ENCODE measurements around the gene CYP27B1. TPM values are rescaled to one million over a fixed set of nuclear protein-coding genes. Genes with fewer than 3 reads are reported as not detected.
A peak's percentile ranks its signal among the peaks of the same experiment; 100 is the strongest.

The CYP27B1 gene
- total and polyA plus RNA-seq, 11 donors, result 0.11 to 0.77 (median 0.19) TPM; not detected in 4

DNA sequence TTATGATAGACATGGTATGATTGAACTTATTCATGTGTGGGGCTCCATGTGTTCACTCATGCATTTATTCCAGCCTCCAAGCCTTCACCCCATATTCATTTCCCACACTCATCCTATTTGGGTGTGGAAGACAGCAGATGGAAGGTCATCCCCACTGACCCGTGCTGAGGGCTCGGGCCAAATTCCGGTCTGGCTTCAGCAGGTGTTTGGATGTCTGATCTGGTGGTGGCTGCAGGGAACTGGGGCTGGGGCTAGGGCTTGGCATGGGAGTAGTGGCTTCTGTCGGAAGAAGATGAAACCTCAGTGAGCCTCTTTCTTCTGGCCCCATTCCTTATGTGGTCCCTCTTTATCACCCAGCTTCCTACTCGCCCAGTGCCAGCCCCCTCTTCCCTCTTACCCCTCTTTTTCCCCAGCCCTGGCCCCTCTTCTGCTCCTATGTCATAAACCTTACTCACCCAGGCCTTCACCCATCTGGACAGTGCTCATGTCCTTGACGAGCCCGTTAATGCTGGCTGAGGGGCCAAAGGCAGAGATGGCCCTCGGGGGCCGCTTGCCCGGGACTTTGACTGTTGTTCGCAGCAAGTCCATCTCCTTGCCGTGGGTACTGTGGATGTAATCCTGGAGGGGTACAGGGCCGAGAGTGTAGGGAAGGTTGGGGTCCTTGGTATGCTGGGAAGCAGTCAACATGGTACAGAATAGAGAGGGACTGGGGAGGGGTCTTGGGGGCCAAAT, 36.4 kb downstream of the CYP27B1 start:
- Histone ChIP-seq H3K27me3 (peaks cover 0 to 41% (median 14%) of the 10 kb centered on the region in 9 donors), H3K27ac (no peak overlapping the region)

DNA sequence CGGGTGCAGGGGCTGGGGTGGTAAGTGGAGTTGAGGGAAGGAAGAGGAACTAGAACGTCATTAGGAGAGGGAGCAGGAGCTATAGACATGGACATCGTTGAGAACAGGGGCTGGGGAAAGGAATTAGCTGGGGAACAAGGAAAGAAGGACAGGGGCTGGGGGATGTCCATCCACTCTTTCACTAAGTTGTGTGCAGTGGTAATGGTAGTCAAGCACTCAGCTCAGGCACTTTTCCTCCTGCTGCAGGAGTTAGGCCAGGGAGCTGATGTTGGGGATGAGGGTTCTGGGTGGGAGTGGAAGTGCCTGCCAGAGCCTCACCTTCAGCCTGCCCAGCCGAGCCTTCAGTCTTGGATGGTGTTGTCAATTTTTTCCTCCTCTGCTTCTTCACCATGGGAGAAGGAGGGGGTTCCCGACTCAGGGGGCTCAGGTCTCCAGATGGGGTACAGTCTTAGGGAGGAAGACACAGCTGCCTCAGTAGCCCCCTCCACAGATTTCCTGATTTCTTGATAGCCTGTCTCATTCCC, 37.5 kb downstream of the CYP27B1 start:
- peaks cover 0 to 30% (median 6%) of the 10 kb centered on the region in 9 donors for H3K27me3 ChIP-seq
- no peak overlapping the region for H3K27ac ChIP-seq
- H3K9me3 ChIP-seq, result no peaks in the 10 kb centered on the region
- DNase-seq, result no peak
- WGBS, 4 donors, result 41 to 56% (median 46%) methylated on average over 5 of the region's 5 CpGs
- intact Hi-C loops (cut with DNase I), result no loop called here
- H3K4me3 ChIP-seq, result no peak overlapping the region
- peaks cover 0 to 29% (median 9%) of the 10 kb centered on the region in 12 donors for H3K4me1 ChIP-seq
- peaks cover 0 to 71% (median 0%) of the 10 kb centered on the region in 9 donors for H3K36me3 ChIP-seq
- TF ChIP-seq POLR2A (IDR thresholded peaks at IDR 0.05), result no peak
- TF ChIP-seq, protein P1, sequence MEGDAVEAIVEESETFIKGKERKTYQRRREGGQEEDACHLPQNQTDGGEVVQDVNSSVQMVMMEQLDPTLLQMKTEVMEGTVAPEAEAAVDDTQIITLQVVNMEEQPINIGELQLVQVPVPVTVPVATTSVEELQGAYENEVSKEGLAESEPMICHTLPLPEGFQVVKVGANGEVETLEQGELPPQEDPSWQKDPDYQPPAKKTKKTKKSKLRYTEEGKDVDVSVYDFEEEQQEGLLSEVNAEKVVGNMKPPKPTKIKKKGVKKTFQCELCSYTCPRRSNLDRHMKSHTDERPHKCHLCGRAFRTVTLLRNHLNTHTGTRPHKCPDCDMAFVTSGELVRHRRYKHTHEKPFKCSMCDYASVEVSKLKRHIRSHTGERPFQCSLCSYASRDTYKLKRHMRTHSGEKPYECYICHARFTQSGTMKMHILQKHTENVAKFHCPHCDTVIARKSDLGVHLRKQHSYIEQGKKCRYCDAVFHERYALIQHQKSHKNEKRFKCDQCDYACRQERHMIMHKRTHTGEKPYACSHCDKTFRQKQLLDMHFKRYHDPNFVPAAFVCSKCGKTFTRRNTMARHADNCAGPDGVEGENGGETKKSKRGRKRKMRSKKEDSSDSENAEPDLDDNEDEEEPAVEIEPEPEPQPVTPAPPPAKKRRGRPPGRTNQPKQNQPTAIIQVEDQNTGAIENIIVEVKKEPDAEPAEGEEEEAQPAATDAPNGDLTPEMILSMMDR (IDR thresholded peaks at IDR 0.05), result no peak
- ATAC-seq, result no peak

More for the DNA sequence above, 36.4 kb downstream of the CYP27B1 start:
- no peak overlapping the region for H3K4me3 ChIP-seq
- 73 to 88% (median 80%) methylated on average over 13 of the region's 13 CpGs for WGBS, 4 donors
- intact Hi-C loops (cut with DNase I), result loop anchor here in 3 of 10 donors (10.0 kb wide), 2 partner anchors 96 to 146 kb away; partner anchors contain the start of gene B4GALNT1 (in 1 of the 3)
- DNase-seq (no peak), ATAC-seq (no peak)
- peaks cover 0 to 75% (median 0%) of the 10 kb centered on the region in 9 donors for H3K36me3 ChIP-seq
- H3K4me1 ChIP-seq, result peaks cover 0 to 30% (median 10%) of the 10 kb centered on the region in 12 donors
- TF ChIP-seq POLR2A (IDR thresholded peaks at IDR 0.05), result no peak
- TF ChIP-seq, protein P1 (IDR thresholded peaks at IDR 0.05), result no peak
- H3K9me3 ChIP-seq, result no peaks in the 10 kb centered on the region

DNA sequence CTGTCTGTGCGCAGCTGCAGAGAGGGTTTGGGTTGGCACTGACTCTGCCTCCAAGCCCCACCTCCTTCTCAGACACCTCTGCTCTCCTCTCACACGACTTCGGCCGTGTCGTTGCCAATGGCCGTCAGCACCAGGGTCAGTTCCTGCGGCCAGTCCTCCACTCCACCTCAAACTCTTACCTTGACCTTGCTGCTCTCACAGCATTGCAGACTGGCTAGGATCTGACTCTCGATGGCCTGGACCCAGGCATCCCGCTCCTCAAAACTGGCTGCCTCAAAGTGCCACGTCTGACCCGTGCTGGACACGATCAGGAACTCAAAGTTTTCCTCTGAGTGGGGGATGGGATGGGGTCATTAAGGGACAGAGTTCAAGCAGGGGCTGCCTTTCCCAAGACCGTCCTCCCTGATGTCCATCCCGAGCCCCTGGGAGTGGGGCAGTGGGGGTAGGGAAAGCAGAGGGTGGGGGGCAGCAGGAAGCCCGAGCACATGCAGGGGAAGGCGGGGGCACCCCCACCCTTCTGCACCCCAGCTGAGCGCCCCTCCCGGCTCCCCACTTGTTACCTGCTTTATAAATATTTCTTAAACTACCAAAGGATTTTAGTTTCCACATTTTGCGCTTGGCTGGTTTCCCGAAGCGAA, 39.0 kb downstream of the CYP27B1 start:
- WGBS, 4 donors, result 50 to 60% (median 52%) methylated on average over 21 of the region's 21 CpGs
- intact Hi-C loops (cut with DNase I), result no loop called here
- Histone ChIP-seq H3K27ac (peak overlapping the region in 6 of 12 donors; percentile 42 to 74 (median 71)), H3K4me3 (peak overlapping the region in 1 of 12 donors; percentile 70), H3K36me3 (peaks cover 0 to 56% (median 0%) of the 10 kb centered on the region in 9 donors), H3K27me3 (peaks cover 0 to 20% (median 0%) of the 10 kb centered on the region in 9 donors), H3K4me1 (peaks cover 0 to 29% (median 9%) of the 10 kb centered on the region in 12 donors), H3K9me3 (no peaks in the 10 kb centered on the region)
- peak in 1 of 4 donors; percentile 1 for ATAC-seq
- peak in 2 of 5 donors; percentile 14 to 21 for DNase-seq
- TF ChIP-seq, protein P1 (IDR thresholded peaks at IDR 0.05), result no peak
- TF ChIP-seq POLR2A (IDR thresholded peaks at IDR 0.05), result no peak
